ENCODE measurements around the gene RASEF. TPM values are rescaled to one million over a fixed set of nuclear protein-coding genes. Genes with fewer than 3 reads are reported as not detected.

Gene RASEF
- polyA plus RNA-seq, 6 donors from 2014 or later, result not detected

- H3K4me1 Mint-ChIP-seq, result no peaks in the 10 kb centered on the region
- no peaks in the 10 kb centered on the region for H3K27me3 Mint-ChIP-seq
- no peak overlapping the region for H3K27ac Mint-ChIP-seq
- DNase-seq, result no peak
- no peak overlapping the region for H3K4me3 Mint-ChIP-seq
- H3K36me3 Mint-ChIP-seq, result no peaks in the 10 kb centered on the region
- no peak for ATAC-seq (ENCODE audit: low read depth in 2 of 2)
- H3K9me3 Mint-ChIP-seq, result peaks cover 0 to 10% (median 0%) of the 10 kb centered on the region in 7 donors
Measured at GRCh38 chr9:83020327-83020726, 42.6 kb downstream of the RASEF start.

- Mint-ChIP-seq H3K4me3 (no peak overlapping the region), H3K36me3 (no peaks in the 10 kb centered on the region), H3K9me3 (peaks cover 0 to 10% (median 0%) of the 10 kb centered on the region in 7 donors), H3K27me3 (peaks cover 0 to 5% (median 0%) of the 10 kb centered on the region in 3 donors), H3K27ac (no peak overlapping the region), H3K4me1 (no peaks in the 10 kb centered on the region)
- ATAC-seq (ENCODE audit: low read depth in 2 of 2) (no peak), DNase-seq (no peak)
Measured at GRCh38 chr9:83019246-83019645, 43.7 kb downstream of the RASEF start.

GRCh38 chr9:83015897-83016296 lies 47.0 kb downstream of the RASEF start:
- peaks cover 0 to 7% (median 7%) of the 10 kb centered on the region in 3 donors for H3K4me1 Mint-ChIP-seq
- ATAC-seq (ENCODE audit: low read depth in 2 of 2) (no peak), DNase-seq (no peak)
- peaks cover 0 to 5% (median 0%) of the 10 kb centered on the region in 3 donors for H3K27me3 Mint-ChIP-seq
- no peaks in the 10 kb centered on the region for H3K36me3 Mint-ChIP-seq
- H3K4me3 Mint-ChIP-seq, result no peak overlapping the region
- peaks cover 0 to 10% (median 0%) of the 10 kb centered on the region in 7 donors for H3K9me3 Mint-ChIP-seq
- no peak overlapping the region for H3K27ac Mint-ChIP-seq

GRCh38 chr9:83013867-83014605 lies 48.9 kb downstream of the RASEF start:
- DNase-seq, result no peak
- Mint-ChIP-seq H3K27ac (no peak overlapping the region), H3K9me3 (peaks cover 0 to 10% (median 0%) of the 10 kb centered on the region in 7 donors), H3K4me3 (no peak overlapping the region), H3K4me1 (peaks cover 0 to 7% (median 7%) of the 10 kb centered on the region in 3 donors), H3K27me3 (peaks cover 0 to 5% (median 0%) of the 10 kb centered on the region in 3 donors), H3K36me3 (no peaks in the 10 kb centered on the region)
- ATAC-seq (ENCODE audit: low read depth in 2 of 2), result no peak

- ATAC-seq (ENCODE audit: low read depth in 2 of 2) (no peak), DNase-seq (no peak)
- H3K27ac Mint-ChIP-seq, result no peak overlapping the region
- no peaks in the 10 kb centered on the region for H3K36me3 Mint-ChIP-seq
- no peak overlapping the region for H3K4me3 Mint-ChIP-seq
- H3K9me3 Mint-ChIP-seq, result peaks cover 0 to 10% (median 0%) of the 10 kb centered on the region in 7 donors
- H3K27me3 Mint-ChIP-seq, result peaks cover 0 to 7% (median 5%) of the 10 kb centered on the region in 3 donors
- H3K4me1 Mint-ChIP-seq, result peaks cover 0 to 7% (median 7%) of the 10 kb centered on the region in 3 donors
Measured at GRCh38 chr9:83012922-83013838, 49.8 kb downstream of the RASEF start.

GRCh38 chr9:83012168-83012921 lies 50.6 kb downstream of the RASEF start:
- Mint-ChIP-seq H3K4me3 (no peak overlapping the region), H3K9me3 (peaks cover 0 to 5% (median 0%) of the 10 kb centered on the region in 7 donors), H3K27ac (no peak overlapping the region), H3K27me3 (peaks cover 0 to 15% (median 5%) of the 10 kb centered on the region in 3 donors), H3K36me3 (no peaks in the 10 kb centered on the region), H3K4me1 (peaks cover 3 to 11% (median 10%) of the 10 kb centered on the region in 3 donors)
- no peak for ATAC-seq (ENCODE audit: low read depth in 2 of 2)
- DNase-seq, result no peak

- DNase-seq (no peak), ATAC-seq (ENCODE audit: low read depth in 2 of 2) (no peak)
- Mint-ChIP-seq H3K4me3 (no peak overlapping the region), H3K4me1 (peaks cover 3 to 13% (median 11%) of the 10 kb centered on the region in 3 donors), H3K9me3 (peaks cover 0 to 3% (median 0%) of the 10 kb centered on the region in 7 donors), H3K27me3 (peaks cover 0 to 15% (median 5%) of the 10 kb centered on the region in 3 donors), H3K36me3 (no peaks in the 10 kb centered on the region), H3K27ac (no peak overlapping the region)
Measured at GRCh38 chr9:83011611-83012010, 51.3 kb downstream of the RASEF start.

- H3K4me3 Mint-ChIP-seq, result no peak overlapping the region
- H3K27me3 Mint-ChIP-seq, result peaks cover 0 to 15% (median 0%) of the 10 kb centered on the region in 3 donors
- ATAC-seq (ENCODE audit: low read depth in 2 of 2) (no peak), DNase-seq (no peak)
- peak overlapping the region in 3 of 6 donors; percentile 10 to 62 (median 10) for H3K27ac Mint-ChIP-seq
- H3K36me3 Mint-ChIP-seq, result no peaks in the 10 kb centered on the region
- peaks cover 10 to 22% (median 21%) of the 10 kb centered on the region in 3 donors for H3K4me1 Mint-ChIP-seq
- H3K9me3 Mint-ChIP-seq, result no peaks in the 10 kb centered on the region
Measured at GRCh38 chr9:83007521-83008300, 55.2 kb downstream of the RASEF start.

GRCh38 chr9:83006378-83006777 lies 56.6 kb downstream of the RASEF start:
- Mint-ChIP-seq H3K4me3 (no peak overlapping the region), H3K27ac (peak overlapping the region in 4 of 6 donors; percentile 9 to 70 (median 32)), H3K36me3 (no peaks in the 10 kb centered on the region), H3K27me3 (peaks cover 0 to 15% (median 0%) of the 10 kb centered on the region in 3 donors), H3K4me1 (peaks cover 10 to 15% (median 14%) of the 10 kb centered on the region in 3 donors), H3K9me3 (no peaks in the 10 kb centered on the region)
- DNase-seq, result peak; percentile 36
- peak; percentile 78 to 98 for ATAC-seq (ENCODE audit: low read depth in 2 of 2)

- ATAC-seq (ENCODE audit: low read depth in 2 of 2) (no peak), DNase-seq (no peak)
- Mint-ChIP-seq H3K36me3 (no peaks in the 10 kb centered on the region), H3K27me3 (peaks cover 0 to 15% (median 0%) of the 10 kb centered on the region in 3 donors), H3K4me1 (peaks cover 10 to 15% (median 14%) of the 10 kb centered on the region in 3 donors), H3K27ac (peak overlapping the region in 1 of 6 donors; percentile 28), H3K9me3 (no peaks in the 10 kb centered on the region), H3K4me3 (no peak overlapping the region)
Measured at GRCh38 chr9:83005963-83006362, 57.0 kb downstream of the RASEF start.

GRCh38 chr9:83005361-83005760 lies 57.6 kb downstream of the RASEF start:
- DNase-seq, result no peak
- no peak overlapping the region for H3K4me3 Mint-ChIP-seq
- peaks cover 0 to 15% (median 0%) of the 10 kb centered on the region in 3 donors for H3K27me3 Mint-ChIP-seq
- H3K27ac Mint-ChIP-seq, result no peak overlapping the region
- ATAC-seq (ENCODE audit: low read depth in 2 of 2), result no peak
- H3K36me3 Mint-ChIP-seq, result no peaks in the 10 kb centered on the region
- peaks cover 10 to 15% (median 14%) of the 10 kb centered on the region in 3 donors for H3K4me1 Mint-ChIP-seq
- no peaks in the 10 kb centered on the region for H3K9me3 Mint-ChIP-seq

GRCh38 chr9:83002329-83002728 lies 60.6 kb downstream of the RASEF start:
- Mint-ChIP-seq H3K27me3 (no peaks in the 10 kb centered on the region), H3K27ac (no peak overlapping the region)
- no peak for ATAC-seq (ENCODE audit: low read depth in 2 of 2)

More at GRCh38 chr9:83002329-83002728, 60.6 kb downstream of the RASEF start:
- H3K36me3 Mint-ChIP-seq, result no peaks in the 10 kb centered on the region
- no peak for DNase-seq
- no peak overlapping the region for H3K4me3 Mint-ChIP-seq
- H3K9me3 Mint-ChIP-seq, result no peaks in the 10 kb centered on the region
- H3K4me1 Mint-ChIP-seq, result peaks cover 8 to 12% (median 10%) of the 10 kb centered on the region in 3 donors
